ENCODE data around the gene GPR152.
A peak's percentile ranks its signal among the peaks of the same experiment; 100 is the strongest.

The GPR152 gene

GRCh38 chr11:67441731-67442351 lies 10.7 kb downstream of the GPR152 start:
- no peak for DNase-seq (ENCODE audit: low read depth in 2 of 3, low spot score in 2 of 3)

DNA sequence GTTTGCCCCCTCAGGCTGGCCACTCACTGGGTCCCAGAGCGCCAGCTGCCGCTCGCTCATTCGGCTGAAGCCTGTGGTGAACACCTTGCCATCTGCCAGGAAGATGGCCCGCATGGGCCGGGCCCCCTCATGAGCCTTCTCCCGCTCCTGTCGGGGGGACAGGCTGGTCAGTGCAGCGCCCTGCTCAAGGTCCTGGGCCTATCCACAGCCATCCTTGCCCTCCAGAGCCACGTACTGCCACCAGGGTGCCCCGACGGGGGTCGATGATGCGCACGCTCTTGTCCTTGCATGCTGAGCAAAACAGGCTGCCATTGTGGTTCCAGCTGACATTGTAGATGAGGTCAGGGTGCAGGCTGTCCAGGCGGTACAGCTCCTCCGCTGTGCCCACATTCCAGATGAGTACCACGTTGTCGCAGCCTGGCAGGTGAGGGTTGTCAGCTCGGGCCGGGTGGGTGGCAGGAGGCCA lies 11.4 kb downstream of the GPR152 start:
- DNase-seq (ENCODE audit: low read depth in 2 of 3, low spot score in 2 of 3), result no peak

GRCh38 chr11:67440229-67441097 lies 12.1 kb downstream of the GPR152 start:
- DNase-seq (ENCODE audit: low read depth in 2 of 3, low spot score in 2 of 3), result no peak

GRCh38 chr11:67439321-67440228 lies 13.0 kb downstream of the GPR152 start:
- no peak for DNase-seq (ENCODE audit: low read depth in 2 of 3, low spot score in 2 of 3)

GRCh38 chr11:67438158-67438902 lies 14.2 kb downstream of the GPR152 start:
- peak in 1 of 3 experiments; percentile 73 for DNase-seq (ENCODE audit: low read depth in 2 of 3, low spot score in 2 of 3)

- DNase-seq (ENCODE audit: low read depth in 2 of 3, low spot score in 2 of 3), result no peak
These were observed 14.7 kb downstream of the GPR152 start for GRCh38 chr11:67437809-67438157.

DNA sequence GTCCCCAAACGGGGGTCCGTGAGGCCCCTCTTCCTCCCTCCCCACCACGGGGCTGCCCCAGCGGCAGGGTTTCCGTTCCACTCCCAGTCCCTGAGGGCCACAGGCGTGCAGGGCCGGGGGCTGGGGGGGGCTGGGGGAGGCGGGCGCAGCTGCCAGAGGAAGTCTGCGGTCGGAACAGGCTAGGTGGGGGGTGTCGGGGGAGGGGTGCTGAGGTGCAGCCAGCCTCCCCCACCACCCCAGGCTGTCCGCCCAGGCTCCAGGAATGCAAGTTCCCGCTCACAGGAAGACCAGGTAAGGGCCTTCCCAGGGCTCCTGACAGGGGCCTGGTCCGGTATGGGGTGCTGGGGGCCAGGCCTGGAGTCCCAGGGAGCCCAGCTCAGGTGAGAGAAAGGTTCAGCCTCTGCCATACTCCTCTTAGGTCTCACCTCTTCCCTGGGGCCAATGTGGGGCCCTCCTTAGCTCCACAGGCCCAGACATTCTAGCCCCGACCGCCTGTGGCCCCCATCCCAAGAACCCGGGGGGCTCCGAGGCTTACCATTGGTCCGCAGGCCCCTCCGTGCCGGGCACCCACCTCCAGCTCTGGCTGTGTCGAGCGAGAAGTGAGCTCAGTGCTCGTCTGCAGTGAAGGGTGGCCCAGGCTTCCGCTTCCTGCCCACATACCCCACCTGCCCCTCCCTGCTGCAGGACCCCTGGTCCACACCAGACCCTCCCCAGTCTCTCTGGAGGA lies 15.3 kb downstream of the GPR152 start, which contains the start of gene PTPRCAP:
PTPRCAP (minus strand) TSS at position 601 of the 727 bp plus-strand sequence; CDS start at position 538, 63 bp downstream.
- DNase-seq (ENCODE audit: low read depth in 2 of 3, low spot score in 2 of 3), result peak in 1 of 3 experiments; percentile 65

GRCh38 chr11:67436459-67437081 lies 16.0 kb downstream of the GPR152 start:
- DNase-seq (ENCODE audit: low read depth in 2 of 3, low spot score in 2 of 3), result peak in 1 of 3 experiments; percentile 57

- no peak for DNase-seq (ENCODE audit: low read depth in 2 of 3, low spot score in 2 of 3)
These were observed 16.6 kb downstream of the GPR152 start for GRCh38 chr11:67435727-67436458.

DNA sequence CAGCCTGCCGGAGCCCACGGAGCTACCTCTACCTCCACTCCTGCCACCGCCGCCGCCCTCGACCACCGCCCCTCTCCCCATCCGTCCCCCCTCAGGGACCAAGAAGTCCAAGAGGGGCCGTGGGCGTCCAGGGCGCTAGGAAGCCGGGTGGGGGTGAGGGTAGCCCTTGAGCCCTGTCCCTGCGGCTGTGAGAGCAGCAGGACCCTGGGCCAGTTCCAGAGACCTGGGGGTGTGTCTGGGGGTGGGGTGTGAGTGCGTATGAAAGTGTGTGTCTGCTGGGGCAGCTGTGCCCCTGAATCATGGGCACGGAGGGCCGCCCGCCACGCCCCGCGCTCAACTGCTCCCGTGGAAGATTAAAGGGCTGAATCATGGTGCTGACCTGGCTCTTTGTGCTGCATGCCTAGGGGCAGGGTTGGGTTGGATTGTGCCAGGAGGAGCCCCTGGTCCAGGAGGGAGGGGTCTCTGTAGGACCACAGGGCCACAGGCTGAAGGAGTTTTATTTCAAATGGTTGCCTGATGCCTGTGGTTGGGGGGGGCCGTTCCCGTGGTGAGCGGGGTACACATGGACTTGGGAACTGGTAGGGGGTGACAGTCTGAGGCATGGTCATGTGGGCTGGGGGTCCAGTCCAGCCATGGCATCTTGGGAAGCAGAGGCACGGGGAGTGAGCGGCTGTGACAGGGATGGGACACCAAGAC lies 17.4 kb downstream of the GPR152 start:
- no peak for DNase-seq (ENCODE audit: low read depth in 2 of 3, low spot score in 2 of 3)

GRCh38 chr11:67434395-67434881 lies 18.1 kb downstream of the GPR152 start:
- no peak for DNase-seq (ENCODE audit: low read depth in 2 of 3, low spot score in 2 of 3)

DNA sequence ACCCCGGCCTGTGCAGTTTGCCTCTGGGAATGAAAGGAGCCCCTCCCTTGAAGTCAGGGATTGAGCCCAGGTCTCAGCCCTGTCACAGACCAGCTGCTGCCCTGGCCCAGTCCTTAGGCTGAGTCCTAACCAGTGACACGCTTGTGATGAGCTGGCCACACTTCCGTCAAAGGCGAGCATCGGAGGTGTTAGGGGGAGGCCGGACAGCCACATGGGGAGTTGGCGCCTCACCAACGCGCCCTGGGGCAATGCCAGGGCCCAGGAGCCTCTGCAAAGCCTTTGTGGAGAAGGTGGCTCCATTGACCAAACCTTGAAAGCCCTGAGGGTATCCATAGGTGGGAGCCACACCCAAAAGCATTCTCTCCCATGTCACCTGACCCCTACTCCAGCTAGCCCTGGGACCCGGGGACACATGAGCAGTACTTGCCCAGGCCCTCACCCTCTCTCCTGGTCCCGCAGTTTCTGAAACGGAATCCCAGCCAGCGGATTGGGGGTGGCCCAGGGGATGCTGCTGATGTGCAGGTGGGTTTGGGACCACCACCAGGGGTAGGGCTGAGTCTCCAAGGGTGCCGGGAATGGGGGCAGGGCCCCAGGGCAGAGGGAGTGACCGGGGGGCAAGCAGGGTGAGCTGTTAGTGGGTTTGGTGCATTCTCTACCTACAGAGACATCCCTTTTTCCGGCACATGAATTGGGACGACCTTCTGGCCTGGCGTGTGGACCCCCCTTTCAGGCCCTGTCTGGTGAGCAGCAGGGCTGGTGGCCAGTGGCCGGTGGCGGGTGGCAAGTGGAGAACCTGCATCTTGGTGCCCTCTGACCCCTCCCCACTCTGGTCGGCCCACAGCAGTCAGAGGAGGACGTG lies 18.8 kb downstream of the GPR152 start:
- DNase-seq (ENCODE audit: low read depth in 2 of 3, low spot score in 2 of 3), result no peak

DNA sequence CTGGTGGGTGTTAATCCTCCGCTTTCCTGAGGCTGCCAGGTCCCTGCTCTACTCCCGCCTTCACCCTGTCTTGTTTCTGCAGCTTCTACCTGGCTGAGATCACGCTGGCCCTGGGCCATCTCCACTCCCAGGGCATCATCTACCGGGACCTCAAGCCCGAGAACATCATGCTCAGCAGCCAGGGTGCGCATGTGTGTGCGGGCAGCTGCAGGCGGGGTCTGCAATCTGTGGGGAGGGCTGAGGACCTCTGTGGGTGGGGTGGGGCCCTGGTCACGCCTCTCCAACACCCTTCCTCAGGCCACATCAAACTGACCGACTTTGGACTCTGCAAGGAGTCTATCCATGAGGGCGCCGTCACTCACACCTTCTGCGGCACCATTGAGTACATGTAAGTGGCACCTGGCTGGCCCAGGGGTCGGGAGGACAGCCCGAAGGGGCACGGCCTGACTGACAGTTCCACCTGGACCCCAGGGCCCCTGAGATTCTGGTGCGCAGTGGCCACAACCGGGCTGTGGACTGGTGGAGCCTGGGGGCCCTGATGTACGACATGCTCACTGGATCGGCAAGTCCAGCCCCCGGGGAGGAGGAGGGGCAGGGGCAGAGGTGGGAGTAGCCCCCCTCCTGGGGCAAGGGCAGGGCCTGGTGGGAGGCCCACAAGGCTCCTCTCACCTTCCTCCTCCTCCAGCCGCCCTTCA lies 19.7 kb downstream of the GPR152 start:
- no peak for DNase-seq (ENCODE audit: low read depth in 2 of 3, low spot score in 2 of 3)

DNA sequence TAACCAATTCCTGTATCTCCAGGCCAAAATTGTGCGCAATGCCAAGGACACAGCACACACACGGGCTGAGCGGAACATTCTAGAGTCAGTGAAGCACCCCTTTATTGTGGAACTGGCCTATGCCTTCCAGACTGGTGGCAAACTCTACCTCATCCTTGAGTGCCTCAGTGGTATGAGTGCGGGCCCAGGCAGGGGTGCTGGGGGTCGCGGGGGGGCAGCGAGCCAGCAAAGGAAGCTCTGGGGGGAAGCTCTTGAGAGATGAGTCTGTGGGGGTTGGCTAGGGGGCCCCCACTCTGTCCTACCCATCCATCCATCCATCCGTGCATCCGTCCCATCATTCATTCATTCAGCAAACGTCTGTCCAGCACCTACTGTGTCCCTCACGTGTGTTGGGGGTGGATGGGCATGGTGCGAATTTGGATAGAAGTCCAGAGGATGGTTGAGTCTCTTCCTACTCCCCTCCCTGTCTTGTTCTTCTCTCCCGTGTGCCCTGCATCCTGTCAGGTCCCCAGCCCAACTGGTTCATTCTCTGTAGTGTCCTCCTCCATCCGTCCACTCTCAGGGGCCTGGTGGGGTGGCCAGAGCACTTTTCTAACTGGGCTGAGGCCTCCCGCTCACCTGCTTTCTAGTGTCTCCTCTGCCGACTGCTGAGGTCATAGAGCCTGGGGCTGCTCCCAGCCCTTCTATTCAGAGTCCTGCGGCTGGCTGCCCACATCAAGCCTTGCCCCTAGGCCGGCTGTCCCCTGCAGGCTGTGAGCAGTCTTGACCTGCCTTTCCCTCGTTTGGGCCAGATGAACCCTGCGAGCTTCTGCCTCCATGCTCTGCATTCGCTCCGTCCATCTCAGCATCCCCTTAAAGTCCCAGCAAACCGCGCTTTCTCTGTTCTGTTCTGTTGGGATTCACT lies 20.9 kb downstream of the GPR152 start:
- DNase-seq (ENCODE audit: low read depth in 2 of 3, low spot score in 2 of 3), result no peak

DNA sequence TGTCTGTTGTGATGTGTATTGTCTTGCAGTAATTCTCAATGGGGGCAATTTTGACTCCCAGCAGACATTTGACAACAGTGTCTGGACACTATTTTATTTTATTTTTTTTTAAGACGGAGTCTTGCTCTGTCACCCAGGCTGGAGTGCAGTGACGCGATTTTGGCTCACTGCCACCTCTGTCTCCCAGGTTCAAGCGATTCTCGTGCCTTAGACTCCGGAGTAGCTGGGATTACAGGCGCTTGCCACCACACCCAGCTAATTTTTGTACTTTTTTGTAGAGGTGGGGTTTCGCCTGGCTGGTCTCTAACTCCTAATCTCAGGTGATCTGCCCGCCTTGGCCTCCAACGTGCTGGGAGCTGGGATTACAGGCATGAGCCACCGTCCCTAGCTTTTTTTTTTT lies 22.8 kb downstream of the GPR152 start:
- no peak for DNase-seq (ENCODE audit: low read depth in 2 of 3, low spot score in 2 of 3)

Measured in activated CD8-positive, alpha-beta memory T cell treated with anti-CD3 and anti-CD28 coated beads for 48 hours (primary cell).